ENCODE results near the gene GPR137B. TPM values are rescaled to one million over a fixed set of nuclear protein-coding genes. Genes with fewer than 3 reads are reported as not detected.
"Not testable (repeated sequence)": the region's sequence is repeated elsewhere in the genome, so short reads cannot be mapped to it uniquely, and the experiment has no call there.

The GPR137B gene
- total RNA-seq, 2 donors from 2014 or later = 8.6 to 16.8 TPM

DNA sequence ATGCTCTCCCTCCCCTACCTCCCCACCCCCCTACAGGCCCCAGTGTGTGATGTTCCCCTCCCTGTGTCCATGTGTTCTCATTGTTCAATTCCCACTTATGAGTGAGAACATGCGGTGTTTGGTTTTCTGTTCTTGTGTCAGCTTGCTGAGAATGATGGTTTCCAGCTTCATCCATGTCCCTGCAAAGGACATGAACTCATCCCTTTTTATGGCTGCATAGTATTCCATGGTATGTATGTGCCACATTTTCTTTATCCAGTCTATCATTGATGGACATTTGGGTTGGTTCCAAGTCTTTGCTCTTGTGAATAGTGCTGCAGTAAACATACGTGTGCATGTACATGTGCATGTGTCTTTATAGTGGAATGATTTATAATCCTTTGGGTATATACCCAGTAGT is 44.1 kb downstream of the GPR137B start:
- H3K27ac Mint-ChIP-seq; H3K4me3 Mint-ChIP-seq; ATAC-seq; H3K27me3 Mint-ChIP-seq; H3K9me3 Mint-ChIP-seq; DNase-seq (ENCODE audit: low spot score): not testable (repeated sequence)
- peaks cover 41% of the 10 kb centered on the region for H3K36me3 Mint-ChIP-seq
- peaks cover 6 to 15% of the 10 kb centered on the region in 2 donors for H3K4me1 Mint-ChIP-seq (ENCODE audit: low read depth in 2 of 2)

DNA sequence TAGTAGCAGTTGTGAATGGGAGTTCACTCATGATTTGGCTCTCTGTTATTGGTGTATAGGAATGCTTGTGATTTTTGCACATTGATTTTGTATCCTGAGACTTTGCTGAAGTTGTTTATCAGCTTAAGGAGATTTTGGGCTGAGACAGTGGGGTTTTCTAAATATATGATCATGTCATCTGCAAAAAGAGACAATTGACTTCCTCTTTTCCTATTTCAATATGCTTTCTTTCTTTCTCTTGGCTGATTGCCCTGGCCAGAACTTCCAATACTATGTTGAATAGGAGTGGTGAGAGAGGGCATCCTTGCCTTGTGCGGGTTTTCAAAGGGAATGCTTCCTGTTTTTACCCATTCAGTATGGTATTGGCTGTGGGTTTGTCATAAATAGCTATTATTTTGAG is 45.7 kb downstream of the GPR137B start:
- H3K4me3 Mint-ChIP-seq; H3K9me3 Mint-ChIP-seq; H3K27ac Mint-ChIP-seq; DNase-seq (ENCODE audit: low spot score); H3K27me3 Mint-ChIP-seq; ATAC-seq: not testable (repeated sequence)
- peaks cover 41% of the 10 kb centered on the region for H3K36me3 Mint-ChIP-seq
- peaks cover 6 to 15% of the 10 kb centered on the region in 2 donors for H3K4me1 Mint-ChIP-seq (ENCODE audit: low read depth in 2 of 2)

DNA sequence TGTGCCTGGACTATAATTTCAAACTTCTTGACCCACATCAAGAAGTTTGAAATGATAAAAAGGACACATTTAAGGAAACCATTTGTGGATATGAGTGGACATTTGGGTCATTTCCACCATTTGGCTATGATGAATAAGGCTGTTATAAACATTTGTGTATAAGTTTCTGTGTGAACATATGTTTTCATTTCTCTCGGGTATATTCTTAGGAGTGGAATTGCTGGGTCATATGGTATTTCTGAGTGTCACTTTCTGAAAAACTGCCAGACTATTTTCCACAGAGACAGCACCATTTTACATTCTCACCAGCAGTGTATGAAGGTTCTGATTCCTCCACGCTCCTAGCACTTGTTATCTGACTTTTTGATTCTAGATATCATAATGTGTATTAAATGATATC is 50.8 kb downstream of the GPR137B start:
- Mint-ChIP-seq H3K36me3 (peaks cover 61% of the 10 kb centered on the region), H3K27ac (no peak overlapping the region), H3K27me3 (no peaks in the 10 kb centered on the region), H3K4me1 (ENCODE audit: low read depth in 2 of 2) (peaks cover 0 to 5% of the 10 kb centered on the region in 2 donors), H3K9me3 (peaks cover 12% of the 10 kb centered on the region), H3K4me3 (no peak overlapping the region)
- no peak for ATAC-seq
- DNase-seq (ENCODE audit: low spot score) = no peak

DNA sequence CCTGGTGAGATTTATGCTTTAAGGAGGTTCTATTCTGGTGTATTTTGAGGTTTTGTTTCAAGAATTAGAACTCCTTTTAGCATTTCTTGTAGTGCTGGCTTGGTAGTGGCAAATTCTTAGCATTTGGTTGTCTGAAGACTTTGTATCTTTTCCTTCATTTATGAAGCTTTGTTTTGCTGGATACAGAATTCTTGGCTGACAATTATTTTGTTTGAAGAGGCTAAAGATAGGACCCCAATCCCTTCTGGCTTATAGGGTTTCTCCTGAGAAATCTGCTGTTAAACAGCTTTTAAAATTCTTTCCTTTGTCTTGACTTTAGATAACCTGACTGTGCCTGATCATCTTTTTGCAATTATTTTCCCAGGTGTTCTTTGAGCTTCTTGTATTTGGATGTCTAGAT is 58.6 kb downstream of the GPR137B start:
- Mint-ChIP-seq H3K27me3 (no peaks in the 10 kb centered on the region), H3K4me1 (ENCODE audit: low read depth in 2 of 2) (peaks cover 0 to 7% of the 10 kb centered on the region in 2 donors), H3K36me3 (peaks cover 73% of the 10 kb centered on the region), H3K4me3 (no peak overlapping the region), H3K27ac (no peak overlapping the region), H3K9me3 (peaks cover 36% of the 10 kb centered on the region)
- ATAC-seq (no peak), DNase-seq (ENCODE audit: low spot score) (no peak)

DNA sequence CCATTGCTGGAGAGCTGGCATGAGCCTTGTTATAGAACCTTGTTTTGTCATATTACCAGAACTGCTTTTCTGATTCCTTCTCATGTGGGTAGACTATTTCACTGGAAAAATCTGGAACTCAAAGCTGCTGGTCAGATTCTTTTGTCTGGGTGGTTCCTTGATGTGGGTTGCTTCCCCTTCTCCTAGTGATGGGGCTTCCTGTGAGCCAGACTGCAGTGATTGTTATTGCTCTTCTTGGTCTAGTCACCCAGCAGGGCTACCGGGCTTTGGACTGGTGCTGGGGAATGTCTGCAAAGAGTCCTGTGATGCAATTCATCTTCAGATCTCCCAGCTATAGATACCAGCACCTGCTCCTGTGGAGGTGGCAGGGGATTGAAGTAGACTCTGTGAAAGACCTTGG is 59.4 kb downstream of the GPR137B start:
- H3K9me3 Mint-ChIP-seq = peaks cover 36% of the 10 kb centered on the region

DNA sequence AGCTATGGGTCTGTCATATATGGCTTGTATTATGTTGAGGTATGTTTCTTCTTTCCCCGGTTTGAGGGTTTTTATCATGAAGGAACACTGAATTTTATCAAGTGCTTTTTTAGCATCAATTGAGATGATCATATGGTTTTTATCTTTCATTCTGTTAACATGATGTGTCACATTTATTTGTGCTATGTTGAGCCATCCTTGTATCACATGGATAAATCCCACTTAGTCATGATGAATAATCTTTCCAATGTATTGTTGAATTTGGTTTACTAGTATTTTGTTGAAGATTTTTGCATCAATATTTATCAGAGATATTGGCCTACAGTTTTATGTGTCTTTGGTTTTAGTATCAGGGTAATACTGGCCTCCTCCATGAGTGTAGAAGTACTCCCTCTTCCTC is 61.7 kb downstream of the GPR137B start:
- Mint-ChIP-seq H3K4me3 (no peak overlapping the region), H3K36me3 (peaks cover 51% of the 10 kb centered on the region), H3K27ac (no peak overlapping the region), H3K4me1 (ENCODE audit: low read depth in 2 of 2) (peaks cover 0 to 7% of the 10 kb centered on the region in 2 donors), H3K27me3 (no peaks in the 10 kb centered on the region), H3K9me3 (peaks cover 30% of the 10 kb centered on the region)
- no peak for DNase-seq (ENCODE audit: low spot score)
- ATAC-seq = no peak

More for the DNA sequence above, 59.4 kb downstream of the GPR137B start:
- H3K4me1 Mint-ChIP-seq (ENCODE audit: low read depth in 2 of 2) = peaks cover 0 to 7% of the 10 kb centered on the region in 2 donors
- DNase-seq (ENCODE audit: low spot score) = no peak
- peaks cover 70% of the 10 kb centered on the region for H3K36me3 Mint-ChIP-seq
- no peaks in the 10 kb centered on the region for H3K27me3 Mint-ChIP-seq
- H3K27ac Mint-ChIP-seq = no peak overlapping the region
- no peak overlapping the region for H3K4me3 Mint-ChIP-seq
- no peak for ATAC-seq

DNA sequence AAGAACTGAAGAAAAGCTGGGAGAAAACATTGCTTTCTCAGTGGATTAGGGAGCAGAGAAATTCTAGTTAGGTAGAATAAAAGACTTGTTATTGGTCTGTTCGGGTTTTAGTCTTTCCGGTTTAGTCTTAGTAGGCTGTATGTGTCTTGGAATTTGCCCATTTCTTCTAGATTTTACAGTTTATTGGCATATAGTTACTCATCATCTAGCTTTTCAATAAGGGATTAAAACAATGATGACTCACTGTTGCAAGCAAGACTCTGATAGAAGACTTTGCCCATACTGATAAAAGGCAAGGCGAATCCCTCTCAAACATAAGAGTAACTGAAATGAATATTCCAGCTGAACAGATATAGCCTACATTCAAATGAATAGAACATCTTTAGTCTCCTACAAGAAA is 62.3 kb downstream of the GPR137B start:
- Mint-ChIP-seq H3K27ac (no peak overlapping the region), H3K9me3 (peaks cover 27% of the 10 kb centered on the region), H3K4me1 (ENCODE audit: low read depth in 2 of 2) (peaks cover 0 to 7% of the 10 kb centered on the region in 2 donors), H3K36me3 (peaks cover 47% of the 10 kb centered on the region), H3K4me3 (no peak overlapping the region), H3K27me3 (no peaks in the 10 kb centered on the region)
- ATAC-seq (no peak), DNase-seq (ENCODE audit: low spot score) (no peak)

DNA sequence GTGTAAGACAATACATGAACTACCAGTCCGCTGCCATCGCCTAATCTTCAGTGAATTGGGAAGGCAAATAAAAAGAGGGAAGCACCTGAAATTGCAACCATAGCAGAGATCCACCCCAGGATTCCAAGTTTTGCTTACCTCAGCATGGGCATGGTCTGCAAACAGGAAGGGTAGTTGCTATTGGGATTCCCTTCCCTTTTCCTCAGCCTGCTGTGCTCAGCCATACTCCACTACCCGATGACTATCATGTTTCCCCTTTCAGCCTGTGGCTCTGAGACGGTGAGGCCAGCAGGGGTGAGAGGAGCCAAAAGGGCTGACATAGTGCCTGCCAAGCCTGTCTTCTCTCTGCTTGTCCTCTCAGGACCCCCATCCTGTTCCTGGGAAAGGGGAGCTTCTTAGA is 64.2 kb downstream of the GPR137B start:
- no peak overlapping the region for H3K27ac Mint-ChIP-seq
- H3K4me1 Mint-ChIP-seq (ENCODE audit: low read depth in 2 of 2) = peaks cover 0 to 5% of the 10 kb centered on the region in 2 donors
- peaks cover 16% of the 10 kb centered on the region for H3K9me3 Mint-ChIP-seq
- H3K4me3 Mint-ChIP-seq = no peak overlapping the region
- DNase-seq (ENCODE audit: low spot score) (no peak), ATAC-seq (no peak)
- H3K27me3 Mint-ChIP-seq = no peaks in the 10 kb centered on the region
- peaks cover 28% of the 10 kb centered on the region for H3K36me3 Mint-ChIP-seq

DNA sequence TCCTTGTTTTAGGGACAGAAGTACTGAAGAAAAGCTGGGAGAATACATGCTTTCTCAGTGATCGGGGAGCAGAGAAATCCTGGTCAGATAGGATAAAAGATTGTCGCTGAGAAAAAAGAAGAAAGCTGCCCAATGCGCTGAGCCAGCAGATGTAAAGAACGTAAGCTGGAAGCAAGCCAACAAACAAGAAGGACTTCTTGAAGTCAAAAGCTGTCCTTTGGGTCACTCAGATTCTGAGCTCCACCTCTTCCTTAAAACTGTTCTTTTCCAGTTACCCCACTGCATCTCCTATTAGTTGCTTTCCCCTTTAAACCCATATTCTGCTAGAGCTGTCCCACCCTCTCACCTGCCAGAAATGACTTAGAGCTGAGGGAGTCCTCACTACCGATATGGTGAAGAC is 64.8 kb downstream of the GPR137B start:
- peaks cover 0 to 5% of the 10 kb centered on the region in 2 donors for H3K4me1 Mint-ChIP-seq (ENCODE audit: low read depth in 2 of 2)
- peaks cover 22% of the 10 kb centered on the region for H3K36me3 Mint-ChIP-seq
- ATAC-seq (no peak), DNase-seq (ENCODE audit: low spot score) (no peak)
- no peak overlapping the region for H3K27ac Mint-ChIP-seq
- H3K4me3 Mint-ChIP-seq = no peak overlapping the region
- H3K27me3 Mint-ChIP-seq = no peaks in the 10 kb centered on the region
- peaks cover 13% of the 10 kb centered on the region for H3K9me3 Mint-ChIP-seq

DNA sequence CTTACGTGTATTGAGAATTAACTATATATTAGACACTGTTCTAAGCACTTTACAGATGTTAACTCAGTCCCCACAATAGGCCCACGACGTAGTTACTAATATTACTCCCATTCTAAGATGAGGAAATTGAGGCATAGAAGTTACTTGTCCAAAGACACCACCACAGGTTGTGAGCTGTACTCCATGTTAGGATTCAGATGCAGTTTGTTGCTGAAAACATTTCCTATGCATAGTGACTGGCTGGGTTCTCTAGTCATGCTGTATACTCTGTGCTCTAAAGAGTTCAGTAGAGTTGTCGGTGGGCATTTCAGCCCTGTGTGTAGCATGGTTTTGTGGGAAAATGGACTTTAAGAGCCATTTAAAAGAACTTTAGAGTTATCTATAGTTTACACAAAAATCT is 65.2 kb downstream of the GPR137B start:
- peaks cover 21% of the 10 kb centered on the region for H3K36me3 Mint-ChIP-seq
- H3K27me3 Mint-ChIP-seq = no peaks in the 10 kb centered on the region
- H3K4me1 Mint-ChIP-seq (ENCODE audit: low read depth in 2 of 2) = peaks cover 0 to 5% of the 10 kb centered on the region in 2 donors
- no peak for ATAC-seq
- peaks cover 12% of the 10 kb centered on the region for H3K9me3 Mint-ChIP-seq
- no peak overlapping the region for H3K4me3 Mint-ChIP-seq
- no peak for DNase-seq (ENCODE audit: low spot score)
- no peak overlapping the region for H3K27ac Mint-ChIP-seq

DNA sequence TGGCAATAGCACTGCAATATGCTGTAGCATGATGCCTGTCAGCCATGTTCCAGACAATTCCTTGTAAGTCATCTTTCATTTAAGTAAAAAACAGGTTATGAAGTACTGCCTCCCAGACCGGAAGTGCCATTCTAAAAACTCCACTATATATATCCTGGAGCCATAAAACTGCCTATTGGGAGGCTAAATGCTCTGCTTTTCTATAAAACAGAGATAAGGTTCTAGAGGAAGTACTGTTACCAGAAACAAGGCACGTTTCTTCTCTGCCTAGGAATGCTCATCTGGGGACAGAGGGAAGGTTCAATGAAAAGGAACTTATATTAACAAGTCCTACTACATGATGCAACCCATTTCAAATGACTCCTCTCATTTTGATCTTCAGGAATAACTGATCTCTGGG is 66.8 kb downstream of the GPR137B start:
- Mint-ChIP-seq H3K4me1 (ENCODE audit: low read depth in 2 of 2) (no peaks in the 10 kb centered on the region), H3K4me3 (no peak overlapping the region), H3K36me3 (peaks cover 5% of the 10 kb centered on the region), H3K27me3 (no peaks in the 10 kb centered on the region), H3K27ac (no peak overlapping the region), H3K9me3 (no peaks in the 10 kb centered on the region)
- no peak for DNase-seq (ENCODE audit: low spot score)
- ATAC-seq = no peak

DNA sequence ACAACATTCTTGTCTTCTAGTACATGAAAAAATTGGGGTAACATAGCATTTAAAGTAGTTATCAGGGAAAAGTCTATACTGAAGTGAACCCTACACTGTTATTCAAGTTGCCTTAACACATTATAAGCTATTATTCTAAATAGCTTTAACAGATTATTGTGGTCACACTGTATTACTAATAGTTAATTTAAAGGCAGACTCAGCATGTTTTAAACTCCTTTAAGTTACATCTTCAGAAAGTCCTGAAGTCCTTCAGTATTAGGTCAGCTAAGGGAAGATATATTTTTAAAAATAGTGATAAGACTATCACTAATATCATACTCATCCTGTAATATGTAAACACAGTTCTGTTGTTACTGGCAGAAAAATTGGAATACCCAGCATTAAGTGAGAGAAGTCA is 67.4 kb downstream of the GPR137B start:
- no peaks in the 10 kb centered on the region for H3K4me1 Mint-ChIP-seq (ENCODE audit: low read depth in 2 of 2)
- DNase-seq (ENCODE audit: low spot score) (no peak), ATAC-seq (no peak)
- H3K27me3 Mint-ChIP-seq = no peaks in the 10 kb centered on the region
- no peaks in the 10 kb centered on the region for H3K9me3 Mint-ChIP-seq
- H3K27ac Mint-ChIP-seq = no peak overlapping the region
- peaks cover under 1% of the 10 kb centered on the region for H3K36me3 Mint-ChIP-seq
- H3K4me3 Mint-ChIP-seq = no peak overlapping the region

DNA sequence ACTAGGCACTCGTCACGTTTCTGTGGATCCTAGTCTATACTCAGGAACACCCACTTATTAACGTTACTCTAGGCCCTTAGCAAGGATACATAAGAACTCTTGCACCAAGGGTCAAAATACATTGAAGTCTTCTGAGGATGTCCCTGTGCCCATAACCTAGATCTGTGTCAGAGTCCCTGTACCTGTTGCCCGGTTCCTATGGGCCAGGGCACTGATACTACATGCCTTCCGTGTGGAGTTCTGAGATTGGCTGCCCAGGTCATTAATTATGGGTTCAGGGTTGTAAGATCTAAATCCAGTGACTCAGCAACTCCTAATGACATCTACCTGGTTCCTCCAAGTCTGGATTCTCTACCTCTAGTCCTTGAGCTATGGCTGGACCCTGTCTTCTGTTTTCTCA is 69.5 kb downstream of the GPR137B start:
- H3K27ac Mint-ChIP-seq = no peak overlapping the region
- no peaks in the 10 kb centered on the region for H3K9me3 Mint-ChIP-seq
- no peaks in the 10 kb centered on the region for H3K4me1 Mint-ChIP-seq (ENCODE audit: low read depth in 2 of 2)
- no peak for ATAC-seq
- no peak overlapping the region for H3K4me3 Mint-ChIP-seq
- no peaks in the 10 kb centered on the region for H3K27me3 Mint-ChIP-seq
- no peak for DNase-seq (ENCODE audit: low spot score)
- H3K36me3 Mint-ChIP-seq = no peaks in the 10 kb centered on the region

DNA sequence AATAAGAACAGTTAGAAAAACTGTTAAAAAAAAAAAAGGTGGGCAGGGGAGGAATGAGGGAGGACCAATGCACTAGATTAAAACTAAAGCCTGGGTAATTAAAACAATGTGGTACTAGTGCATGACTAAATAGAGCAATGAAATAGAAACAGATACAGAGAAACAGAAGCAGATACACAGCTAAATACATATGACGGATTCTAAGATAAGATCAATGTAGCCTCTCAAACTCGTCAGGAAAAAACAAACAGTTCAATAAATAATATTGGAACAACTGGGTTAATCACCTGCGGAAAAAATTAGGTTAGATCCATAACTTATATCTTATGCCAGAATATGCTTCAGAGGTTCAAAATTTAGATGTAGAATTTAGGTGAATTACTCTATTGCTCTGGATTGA is 71.2 kb downstream of the GPR137B start:
- Mint-ChIP-seq H3K4me3 (no peak overlapping the region), H3K27me3 (no peaks in the 10 kb centered on the region), H3K4me1 (ENCODE audit: low read depth in 2 of 2) (no peaks in the 10 kb centered on the region), H3K27ac (no peak overlapping the region), H3K9me3 (no peaks in the 10 kb centered on the region), H3K36me3 (no peaks in the 10 kb centered on the region)
- DNase-seq (ENCODE audit: low spot score) = no peak
- ATAC-seq = no peak

DNA sequence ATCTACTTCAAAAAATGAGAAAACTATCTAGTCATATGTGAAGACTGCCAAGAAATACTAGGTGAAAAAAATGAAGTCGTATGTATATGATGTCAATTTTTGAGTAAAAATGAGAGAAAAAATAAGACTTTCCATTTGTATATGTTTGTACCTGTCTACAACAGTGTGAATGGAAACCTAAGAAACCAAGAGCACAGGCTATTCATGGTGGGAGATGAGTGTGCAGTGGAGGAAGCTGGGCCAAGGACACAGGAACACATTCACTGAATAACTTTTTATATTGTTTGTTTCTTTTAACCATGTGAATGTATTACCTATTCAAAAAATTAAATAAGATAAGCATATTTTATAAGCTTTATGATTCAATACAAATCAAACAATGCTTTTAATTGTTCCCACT is 72.4 kb downstream of the GPR137B start:
- H3K4me1 Mint-ChIP-seq (ENCODE audit: low read depth in 2 of 2) = no peaks in the 10 kb centered on the region
- no peak overlapping the region for H3K4me3 Mint-ChIP-seq
- H3K27me3 Mint-ChIP-seq = no peaks in the 10 kb centered on the region
- H3K27ac Mint-ChIP-seq = no peak overlapping the region
- H3K9me3 Mint-ChIP-seq = no peaks in the 10 kb centered on the region
- ATAC-seq (peak in 1 of 2 donors; percentile 62), DNase-seq (ENCODE audit: low spot score) (no peak)
- no peaks in the 10 kb centered on the region for H3K36me3 Mint-ChIP-seq
